ENCODE measurements around the gene H1-8.

The H1-8 gene

GRCh38 chr3:129564981-129565644 is 22.1 kb downstream of the H1-8 start:
- no peaks in the 10 kb centered on the region for H3K27me3 ChIP-seq (ENCODE audit: control insufficient read depth, insufficient read depth, low read length)
- no peak overlapping the region for H3K4me3 ChIP-seq (ENCODE audit: low read depth, low read length)
- no peak overlapping the region for H3K27ac ChIP-seq (ENCODE audit: low read depth, low read length)
- H3K4me1 ChIP-seq (ENCODE audit: control insufficient read depth, insufficient read depth, low read length): no peaks in the 10 kb centered on the region
- peaks cover 9% of the 10 kb centered on the region; the same call in 1 of the 2 replicates for H3K36me3 ChIP-seq (ENCODE audit: control insufficient read depth, insufficient read depth, low read length)
- no peak overlapping the region for H3K9ac ChIP-seq (ENCODE audit: low read depth, low read length)
- H3K9me3 ChIP-seq (ENCODE audit: control insufficient read depth, insufficient read depth, low read length): no peaks in the 10 kb centered on the region

GRCh38 chr3:129565902-129566301 is 22.9 kb downstream of the H1-8 start:
- H3K27me3 ChIP-seq (ENCODE audit: control insufficient read depth, insufficient read depth, low read length): no peaks in the 10 kb centered on the region
- H3K4me1 ChIP-seq (ENCODE audit: control insufficient read depth, insufficient read depth, low read length): no peaks in the 10 kb centered on the region
- no peak overlapping the region for H3K9ac ChIP-seq (ENCODE audit: low read depth, low read length)
- H3K36me3 ChIP-seq (ENCODE audit: control insufficient read depth, insufficient read depth, low read length): peaks cover 9% of the 10 kb centered on the region; the same call in 1 of the 2 replicates
- H3K27ac ChIP-seq (ENCODE audit: low read depth, low read length): no peak overlapping the region
- H3K9me3 ChIP-seq (ENCODE audit: control insufficient read depth, insufficient read depth, low read length): no peaks in the 10 kb centered on the region
- no peak overlapping the region for H3K4me3 ChIP-seq (ENCODE audit: low read depth, low read length)

- no peaks in the 10 kb centered on the region for H3K4me1 ChIP-seq (ENCODE audit: control insufficient read depth, insufficient read depth, low read length)
- H3K36me3 ChIP-seq (ENCODE audit: control insufficient read depth, insufficient read depth, low read length): peaks cover 9% of the 10 kb centered on the region; the same call in 1 of the 2 replicates
- H3K4me3 ChIP-seq (ENCODE audit: low read depth, low read length): no peak overlapping the region
- no peak overlapping the region for H3K9ac ChIP-seq (ENCODE audit: low read depth, low read length)
- no peak overlapping the region for H3K27ac ChIP-seq (ENCODE audit: low read depth, low read length)
- no peaks in the 10 kb centered on the region for H3K27me3 ChIP-seq (ENCODE audit: control insufficient read depth, insufficient read depth, low read length)
- H3K9me3 ChIP-seq (ENCODE audit: control insufficient read depth, insufficient read depth, low read length): no peaks in the 10 kb centered on the region
Measured at GRCh38 chr3:129567176-129567705, 24.3 kb downstream of the H1-8 start.

DNA sequence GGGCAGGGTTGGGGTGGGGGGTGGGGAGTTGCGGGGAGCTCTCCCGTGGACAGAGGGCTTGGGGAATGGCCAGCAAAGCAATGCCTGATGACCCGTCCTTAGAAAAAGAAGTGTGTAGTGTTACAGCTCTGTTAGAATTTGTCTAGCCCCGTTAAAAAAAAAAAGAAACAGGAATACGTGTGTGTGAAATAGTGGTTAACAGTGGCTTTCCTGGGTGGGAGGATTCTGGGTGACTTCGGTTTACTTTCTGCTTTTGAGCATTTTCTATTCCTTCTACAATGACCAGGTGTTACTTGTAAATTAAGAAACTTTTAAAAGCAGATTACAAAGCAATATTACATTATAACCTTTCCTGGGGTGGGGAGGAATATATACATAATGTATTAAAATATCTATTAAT is 25.0 kb downstream of the H1-8 start:
- no peaks in the 10 kb centered on the region for H3K4me1 ChIP-seq (ENCODE audit: control insufficient read depth, insufficient read depth, low read length)
- no peaks in the 10 kb centered on the region for H3K27me3 ChIP-seq (ENCODE audit: control insufficient read depth, insufficient read depth, low read length)
- H3K27ac ChIP-seq (ENCODE audit: low read depth, low read length): no peak overlapping the region
- no peak overlapping the region for H3K9ac ChIP-seq (ENCODE audit: low read depth, low read length)
- peaks cover 9% of the 10 kb centered on the region; the same call in 1 of the 2 replicates for H3K36me3 ChIP-seq (ENCODE audit: control insufficient read depth, insufficient read depth, low read length)
- no peaks in the 10 kb centered on the region for H3K9me3 ChIP-seq (ENCODE audit: control insufficient read depth, insufficient read depth, low read length)
- no peak overlapping the region for H3K4me3 ChIP-seq (ENCODE audit: low read depth, low read length)

- Histone ChIP-seq H3K4me1 (ENCODE audit: control insufficient read depth, insufficient read depth, low read length) (no peaks in the 10 kb centered on the region), H3K27me3 (ENCODE audit: control insufficient read depth, insufficient read depth, low read length) (no peaks in the 10 kb centered on the region), H3K4me3 (ENCODE audit: low read depth, low read length) (no peak overlapping the region), H3K27ac (ENCODE audit: low read depth, low read length) (no peak overlapping the region), H3K9ac (ENCODE audit: low read depth, low read length) (no peak overlapping the region), H3K9me3 (ENCODE audit: control insufficient read depth, insufficient read depth, low read length) (no peaks in the 10 kb centered on the region), H3K36me3 (ENCODE audit: control insufficient read depth, insufficient read depth, low read length) (peaks cover 4% of the 10 kb centered on the region; the same call in 1 of the 2 replicates)
Measured at GRCh38 chr3:129569856-129570255, 26.9 kb downstream of the H1-8 start.

GRCh38 chr3:129571605-129572547 is 28.9 kb downstream of the H1-8 start:
- no peaks in the 10 kb centered on the region for H3K9me3 ChIP-seq (ENCODE audit: control insufficient read depth, insufficient read depth, low read length)
- no peak overlapping the region for H3K9ac ChIP-seq (ENCODE audit: low read depth, low read length)
- H3K27ac ChIP-seq (ENCODE audit: low read depth, low read length): no peak overlapping the region
- H3K4me3 ChIP-seq (ENCODE audit: low read depth, low read length): no peak overlapping the region
- no peaks in the 10 kb centered on the region for H3K27me3 ChIP-seq (ENCODE audit: control insufficient read depth, insufficient read depth, low read length)
- H3K4me1 ChIP-seq (ENCODE audit: control insufficient read depth, insufficient read depth, low read length): peaks cover 5% of the 10 kb centered on the region; the same call in 1 of the 2 replicates
- H3K36me3 ChIP-seq (ENCODE audit: control insufficient read depth, insufficient read depth, low read length): peaks cover 7% of the 10 kb centered on the region; the same call in 1 of the 2 replicates

- Histone ChIP-seq H3K27me3 (ENCODE audit: control insufficient read depth, insufficient read depth, low read length) (no peaks in the 10 kb centered on the region), H3K9ac (ENCODE audit: low read depth, low read length) (no peak overlapping the region), H3K4me1 (ENCODE audit: control insufficient read depth, insufficient read depth, low read length) (peaks cover 5% of the 10 kb centered on the region; the same call in 1 of the 2 replicates), H3K9me3 (ENCODE audit: control insufficient read depth, insufficient read depth, low read length) (no peaks in the 10 kb centered on the region), H3K4me3 (ENCODE audit: low read depth, low read length) (no peak overlapping the region), H3K27ac (ENCODE audit: low read depth, low read length) (no peak overlapping the region), H3K36me3 (ENCODE audit: control insufficient read depth, insufficient read depth, low read length) (peaks cover 7% of the 10 kb centered on the region; the same call in 1 of the 2 replicates)
Measured at GRCh38 chr3:129572603-129573002, 29.6 kb downstream of the H1-8 start.

GRCh38 chr3:129573493-129573892 is 30.5 kb downstream of the H1-8 start:
- peaks cover 7% of the 10 kb centered on the region; the same call in 1 of the 2 replicates for H3K36me3 ChIP-seq (ENCODE audit: control insufficient read depth, insufficient read depth, low read length)
- H3K4me3 ChIP-seq (ENCODE audit: low read depth, low read length): no peak overlapping the region
- H3K4me1 ChIP-seq (ENCODE audit: control insufficient read depth, insufficient read depth, low read length): peaks cover 5% of the 10 kb centered on the region; the same call in 1 of the 2 replicates
- no peaks in the 10 kb centered on the region for H3K9me3 ChIP-seq (ENCODE audit: control insufficient read depth, insufficient read depth, low read length)
- no peak overlapping the region for H3K27ac ChIP-seq (ENCODE audit: low read depth, low read length)
- H3K27me3 ChIP-seq (ENCODE audit: control insufficient read depth, insufficient read depth, low read length): no peaks in the 10 kb centered on the region
- H3K9ac ChIP-seq (ENCODE audit: low read depth, low read length): no peak overlapping the region

GRCh38 chr3:129574206-129574605 is 31.2 kb downstream of the H1-8 start:
- Histone ChIP-seq H3K4me3 (ENCODE audit: low read depth, low read length) (no peak overlapping the region), H3K9me3 (ENCODE audit: control insufficient read depth, insufficient read depth, low read length) (no peaks in the 10 kb centered on the region), H3K9ac (ENCODE audit: low read depth, low read length) (no peak overlapping the region), H3K4me1 (ENCODE audit: control insufficient read depth, insufficient read depth, low read length) (peaks cover 5% of the 10 kb centered on the region; the same call in 1 of the 2 replicates), H3K36me3 (ENCODE audit: control insufficient read depth, insufficient read depth, low read length) (peaks cover 7% of the 10 kb centered on the region; the same call in 1 of the 2 replicates), H3K27ac (ENCODE audit: low read depth, low read length) (no peak overlapping the region), H3K27me3 (ENCODE audit: control insufficient read depth, insufficient read depth, low read length) (no peaks in the 10 kb centered on the region)

DNA sequence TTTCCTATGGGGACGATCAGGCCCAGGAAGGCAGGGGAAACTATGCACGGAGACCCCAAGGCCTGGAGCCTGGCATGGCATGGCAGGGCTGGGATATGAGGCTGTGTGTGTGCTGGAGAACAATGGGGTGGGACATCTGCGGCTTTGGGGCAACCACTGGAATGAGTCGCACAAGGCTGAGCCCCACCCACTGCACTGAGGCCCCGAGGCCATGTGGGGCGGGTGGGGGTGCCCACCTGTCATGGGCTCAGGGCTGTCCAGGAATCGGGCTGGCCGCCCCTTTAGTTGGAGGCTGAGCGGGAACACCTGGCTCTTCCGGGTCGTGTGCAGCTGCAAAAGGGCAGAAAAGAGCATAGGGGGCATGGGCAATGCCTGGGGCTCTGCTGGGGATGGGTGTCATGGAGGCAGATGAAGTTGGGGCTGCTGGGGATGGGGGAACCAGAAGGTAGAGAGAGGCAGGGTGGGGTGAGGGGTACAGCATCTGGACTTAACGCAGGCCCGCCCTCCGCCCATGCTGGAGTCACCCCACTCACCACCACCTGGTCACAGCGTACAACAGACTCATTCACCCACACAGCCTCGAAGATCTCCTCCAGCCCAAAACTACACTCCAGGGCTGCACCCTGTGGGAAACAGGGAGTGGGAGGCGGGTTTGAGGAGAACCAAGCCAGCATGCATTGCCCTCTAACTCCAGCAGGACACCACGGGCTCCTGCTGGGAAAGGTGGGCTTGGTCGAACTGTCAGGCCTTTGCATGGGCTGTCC is 32.4 kb downstream of the H1-8 start:
- Histone ChIP-seq H3K4me3 (ENCODE audit: low read depth, low read length) (no peak overlapping the region), H3K36me3 (ENCODE audit: control insufficient read depth, insufficient read depth, low read length) (peaks cover 3% of the 10 kb centered on the region; the same call in 1 of the 2 replicates), H3K9ac (ENCODE audit: low read depth, low read length) (no peak overlapping the region), H3K27ac (ENCODE audit: low read depth, low read length) (no peak overlapping the region), H3K9me3 (ENCODE audit: control insufficient read depth, insufficient read depth, low read length) (no peaks in the 10 kb centered on the region), H3K27me3 (ENCODE audit: control insufficient read depth, insufficient read depth, low read length) (no peaks in the 10 kb centered on the region), H3K4me1 (ENCODE audit: control insufficient read depth, insufficient read depth, low read length) (peaks cover 5% of the 10 kb centered on the region; the same call in 1 of the 2 replicates)
